Mesothelial cell of epicardium (in vitro differentiated cells): ENCODE data around the gene PRPF6. TPM values are rescaled to one million over a fixed set of nuclear protein-coding genes. Genes with fewer than 3 reads are reported as not detected.

ENCODE experiments used
- DNase-seq, 2 experiments: peaks; one replicate each; pipeline ENCODE4 v3.0.0; 2021; ENCODE audit warnings: low spot score in 2 of 2; ENCODE audit not compliant: unreplicated experiment in 2 of 2
- H3K27ac Mint-ChIP-seq: 2 replicates; pipeline ENCODE4 v1.8.0; 2021; ENCODE audit warnings: mixed read lengths
- H3K27me3 Mint-ChIP-seq: 2 replicates; pipeline ENCODE4 v1.8.0; 2021; ENCODE audit warnings: low read depth, mixed read lengths
- H3K36me3 Mint-ChIP-seq: 2 replicates; pipeline ENCODE4 v1.8.0; 2021; ENCODE audit warnings: mixed read lengths
- H3K4me1 Mint-ChIP-seq: 2 replicates; pipeline ENCODE4 v1.8.0; 2021; ENCODE audit warnings: mixed read lengths
- H3K4me3 Mint-ChIP-seq: 2 replicates; pipeline ENCODE4 v1.8.0; 2021; ENCODE audit warnings: mild to moderate bottlenecking, moderate library complexity, mixed read lengths
- H3K9me3 Mint-ChIP-seq: 2 replicates; pipeline ENCODE4 v1.8.0; 2021; ENCODE audit warnings: mixed read lengths
- total RNA-seq: library from RNA; stranded (reverse); gene quantifications from 3 replicates; pipeline ENCODE4 v1.2.1, GENCODE V29; 2021
- TF ChIP-seq, protein P1 (sequence below): fragments of 200-600 bp; sonication (generic); IDR thresholded peaks from one replicate; pipeline ENCODE4 v1.5.0; 2021; ENCODE audit warnings: antibody characterized with exemption; ENCODE audit not compliant: unreplicated experiment

PRPF6 gene
- total RNA-seq, 1 donor from 2014 or later = 65.9 TPM

DNA sequence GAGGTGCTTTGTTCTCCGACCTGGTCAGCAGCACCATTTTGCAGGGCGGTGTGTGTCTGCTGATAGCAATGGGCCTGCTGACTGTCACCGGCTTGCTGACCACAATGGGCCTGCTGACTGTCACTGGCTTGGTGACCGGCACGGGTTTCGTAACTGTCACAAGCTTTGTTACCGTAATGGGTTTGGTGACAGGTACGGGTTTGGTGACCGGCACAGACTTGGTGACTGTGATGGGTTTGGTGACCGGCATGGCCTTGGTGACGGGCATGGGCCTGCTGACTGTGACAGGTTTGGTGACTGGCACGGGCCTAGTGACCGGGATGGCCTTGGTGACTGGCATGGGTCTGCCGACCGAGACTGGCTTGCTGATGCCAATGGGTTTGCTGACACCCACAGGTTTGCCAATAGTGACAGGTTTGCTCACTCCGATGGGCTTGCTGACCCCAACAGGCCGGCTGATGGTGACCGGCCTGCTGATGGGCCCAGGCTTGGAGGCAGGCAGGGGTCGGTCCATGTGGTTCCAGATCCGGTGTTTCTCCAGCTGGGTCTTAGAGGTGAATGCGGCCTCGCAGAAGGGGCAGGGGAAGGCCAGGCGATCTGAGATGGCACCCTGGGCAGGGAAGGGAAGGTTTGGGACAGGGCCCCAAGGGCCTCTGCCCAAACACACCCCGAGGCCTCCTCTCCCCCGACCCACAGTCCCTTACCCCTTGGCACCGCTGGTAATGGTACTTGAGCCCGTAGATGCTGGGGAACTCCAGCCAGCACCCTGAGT, 14.6 kb upstream of the PRPF6 start:
- peak in 1 of 2 experiments; percentile 15 for DNase-seq
- Mint-ChIP-seq H3K27me3 (no peaks in the 10 kb centered on the region), H3K36me3 (peaks cover 15% of the 10 kb centered on the region), H3K4me1 (peaks cover 8% of the 10 kb centered on the region), H3K9me3 (no peaks in the 10 kb centered on the region), H3K27ac (no peak overlapping the region), H3K4me3 (no peak overlapping the region)
- TF ChIP-seq, protein P1, sequence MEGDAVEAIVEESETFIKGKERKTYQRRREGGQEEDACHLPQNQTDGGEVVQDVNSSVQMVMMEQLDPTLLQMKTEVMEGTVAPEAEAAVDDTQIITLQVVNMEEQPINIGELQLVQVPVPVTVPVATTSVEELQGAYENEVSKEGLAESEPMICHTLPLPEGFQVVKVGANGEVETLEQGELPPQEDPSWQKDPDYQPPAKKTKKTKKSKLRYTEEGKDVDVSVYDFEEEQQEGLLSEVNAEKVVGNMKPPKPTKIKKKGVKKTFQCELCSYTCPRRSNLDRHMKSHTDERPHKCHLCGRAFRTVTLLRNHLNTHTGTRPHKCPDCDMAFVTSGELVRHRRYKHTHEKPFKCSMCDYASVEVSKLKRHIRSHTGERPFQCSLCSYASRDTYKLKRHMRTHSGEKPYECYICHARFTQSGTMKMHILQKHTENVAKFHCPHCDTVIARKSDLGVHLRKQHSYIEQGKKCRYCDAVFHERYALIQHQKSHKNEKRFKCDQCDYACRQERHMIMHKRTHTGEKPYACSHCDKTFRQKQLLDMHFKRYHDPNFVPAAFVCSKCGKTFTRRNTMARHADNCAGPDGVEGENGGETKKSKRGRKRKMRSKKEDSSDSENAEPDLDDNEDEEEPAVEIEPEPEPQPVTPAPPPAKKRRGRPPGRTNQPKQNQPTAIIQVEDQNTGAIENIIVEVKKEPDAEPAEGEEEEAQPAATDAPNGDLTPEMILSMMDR = no peak

DNA sequence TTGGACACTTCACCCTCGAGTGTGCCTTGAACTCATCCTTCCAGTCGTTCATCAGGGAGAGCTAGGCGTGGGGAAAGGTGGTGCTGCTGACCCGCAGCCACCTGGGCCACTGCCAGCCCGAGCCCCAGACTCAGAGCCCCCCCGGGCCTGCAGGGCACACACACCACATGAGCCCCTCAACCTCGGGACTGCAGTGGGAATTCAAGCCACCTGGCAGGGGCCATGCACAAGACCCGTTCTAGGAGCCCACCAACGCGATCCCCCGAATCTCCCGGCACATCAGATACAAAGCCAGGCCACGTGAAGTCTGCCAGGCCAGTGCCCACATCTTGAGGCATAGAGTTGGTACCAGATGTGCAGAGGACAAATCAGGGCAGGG, 14.0 kb upstream of the PRPF6 start:
- H3K4me3 Mint-ChIP-seq = no peak overlapping the region
- H3K4me1 Mint-ChIP-seq = peaks cover 8% of the 10 kb centered on the region
- no peak for DNase-seq
- peaks cover 12% of the 10 kb centered on the region for H3K36me3 Mint-ChIP-seq
- TF ChIP-seq, protein P1 = no peak
- H3K27ac Mint-ChIP-seq = no peak overlapping the region
- H3K27me3 Mint-ChIP-seq = no peaks in the 10 kb centered on the region
- no peaks in the 10 kb centered on the region for H3K9me3 Mint-ChIP-seq

DNA sequence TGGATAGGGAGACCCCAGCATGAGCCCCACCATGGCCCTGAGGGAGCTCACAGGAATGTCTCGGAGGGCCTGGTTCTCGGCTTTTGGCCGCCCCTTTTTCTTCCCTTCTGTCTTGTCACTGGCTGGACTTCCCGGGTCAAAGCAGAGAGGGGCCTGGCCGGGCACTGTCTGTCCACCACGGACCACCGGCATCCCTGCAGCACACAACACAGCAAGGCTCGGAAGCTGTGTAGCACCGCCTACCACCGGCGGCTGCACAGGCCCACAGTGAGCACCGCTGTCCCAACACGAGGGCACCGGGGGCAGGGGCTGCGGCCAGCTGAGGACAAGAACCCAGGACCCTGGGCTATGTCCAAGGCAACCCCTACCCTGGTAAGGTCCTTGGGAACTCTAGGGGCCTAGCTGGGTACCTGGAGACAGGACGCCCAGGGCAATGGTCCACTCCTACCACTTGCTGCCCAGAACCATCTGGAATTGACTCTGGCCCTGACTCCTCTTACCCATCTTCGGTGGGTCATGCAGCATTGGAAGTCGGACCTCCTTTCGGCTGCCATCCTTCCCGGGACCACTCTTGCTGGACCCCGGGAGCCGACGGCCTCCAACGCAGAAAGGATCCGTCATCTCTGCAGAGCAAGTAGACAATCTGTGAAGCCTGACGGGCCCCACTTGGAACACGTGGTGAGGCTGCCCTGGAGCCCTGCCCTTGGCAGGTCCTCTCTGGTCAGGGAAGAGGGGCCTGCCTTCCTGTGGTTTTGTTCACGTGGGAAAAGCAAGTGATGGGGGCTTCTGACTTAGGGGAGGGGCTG, 13.4 kb upstream of the PRPF6 start:
- peaks cover 8% of the 10 kb centered on the region for H3K4me1 Mint-ChIP-seq

DNA sequence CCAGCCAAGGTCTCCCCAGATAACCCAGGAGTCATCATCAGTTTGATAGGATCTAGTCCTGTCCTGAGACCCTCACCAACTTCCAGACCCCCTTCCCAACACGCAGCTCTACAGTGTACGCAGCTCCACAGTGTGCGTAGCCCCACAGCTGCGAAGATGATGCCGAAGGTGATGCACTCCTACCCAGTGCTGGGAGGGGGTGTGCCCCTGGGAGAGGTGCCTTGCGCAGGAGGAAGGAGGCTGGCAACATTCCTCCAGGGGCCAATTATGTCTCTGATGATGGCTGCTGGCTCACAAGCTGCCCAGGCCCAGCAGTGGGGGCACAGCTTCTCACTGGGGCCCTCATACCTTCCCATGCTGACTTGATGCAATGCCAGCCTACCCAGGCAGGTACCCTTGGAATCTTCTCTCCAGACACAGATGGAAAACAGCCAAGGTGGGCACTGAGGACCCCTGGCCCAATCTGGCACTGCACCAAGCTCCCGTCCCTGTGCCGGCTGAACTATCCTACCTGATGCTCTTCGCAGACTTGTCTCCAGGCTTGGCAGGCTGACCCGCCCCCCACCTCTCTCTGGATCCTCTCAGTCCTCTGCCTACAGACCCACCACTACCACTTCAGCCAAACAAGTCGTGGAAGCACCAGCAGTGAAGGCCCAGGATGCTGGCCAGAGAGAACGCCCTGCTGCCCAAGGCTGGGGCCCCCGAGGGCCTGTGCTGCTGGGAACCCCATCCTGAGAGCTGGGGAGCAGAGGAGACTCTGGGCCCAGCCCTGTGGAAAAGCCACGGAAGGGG, 12.6 kb upstream of the PRPF6 start:
- H3K9me3 Mint-ChIP-seq = no peaks in the 10 kb centered on the region
- H3K36me3 Mint-ChIP-seq = peaks cover 5% of the 10 kb centered on the region
- peaks cover 9% of the 10 kb centered on the region for H3K4me1 Mint-ChIP-seq
- TF ChIP-seq, protein P1 = no peak
- no peak for DNase-seq
- no peaks in the 10 kb centered on the region for H3K27me3 Mint-ChIP-seq
- peak overlapping the region; percentile 75 for H3K4me3 Mint-ChIP-seq
- H3K27ac Mint-ChIP-seq = peak overlapping the region; percentile 76

More for the DNA sequence above, 13.4 kb upstream of the PRPF6 start:
- Mint-ChIP-seq H3K9me3 (no peaks in the 10 kb centered on the region), H3K4me3 (peak overlapping the region; percentile 75), H3K27ac (no peak overlapping the region), H3K36me3 (peaks cover 9% of the 10 kb centered on the region), H3K27me3 (no peaks in the 10 kb centered on the region)
- TF ChIP-seq, protein P1 = no peak
- no peak for DNase-seq

DNA sequence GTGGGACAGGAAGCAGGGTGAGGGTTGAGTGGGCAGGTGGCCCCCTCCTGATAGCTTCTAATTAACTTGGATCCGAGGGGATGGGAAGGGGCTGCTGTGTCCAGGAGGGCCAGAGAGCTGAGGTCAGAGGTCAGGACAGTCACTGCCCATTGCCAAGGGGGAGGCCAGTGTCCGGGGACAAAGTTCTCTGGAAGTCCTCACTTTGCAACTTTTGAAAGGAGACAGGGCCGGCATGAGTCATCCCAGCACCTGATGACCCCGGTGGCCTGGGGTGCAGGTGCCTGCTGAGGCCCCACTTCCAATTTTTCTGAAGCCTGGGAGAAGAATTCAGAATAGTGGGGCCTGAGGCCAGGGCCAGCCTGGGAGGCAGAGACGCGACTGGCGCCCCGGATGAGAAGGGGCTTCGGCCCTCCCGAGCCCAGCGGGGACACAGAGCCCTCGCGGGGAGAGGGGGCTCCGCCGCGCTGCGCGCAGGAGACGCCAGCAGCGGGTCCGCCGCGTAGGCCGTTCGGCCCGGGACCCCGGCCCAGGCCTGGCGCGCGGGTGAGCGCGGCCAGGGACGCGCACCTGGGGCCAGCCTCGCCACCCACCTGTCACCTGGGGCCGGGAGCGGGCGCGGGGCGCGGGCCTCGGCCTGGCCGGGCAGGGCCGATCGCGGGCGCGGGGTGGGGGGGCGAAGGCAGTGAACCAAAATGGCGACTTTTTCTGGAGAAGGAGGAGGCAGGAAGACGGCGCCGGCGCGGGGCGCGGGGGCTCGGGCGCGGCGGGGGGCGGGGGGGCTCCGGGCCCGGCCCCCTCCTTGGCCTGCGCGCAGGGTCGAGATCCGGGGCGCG, 11.8 kb upstream of the PRPF6 start:
- TF ChIP-seq, protein P1 = no peak
- peak overlapping the region; percentile 75 for H3K4me3 Mint-ChIP-seq
- H3K27me3 Mint-ChIP-seq = no peaks in the 10 kb centered on the region
- peak overlapping the region; percentile 76 for H3K27ac Mint-ChIP-seq
- peaks cover 15% of the 10 kb centered on the region for H3K4me1 Mint-ChIP-seq
- no peaks in the 10 kb centered on the region for H3K9me3 Mint-ChIP-seq
- H3K36me3 Mint-ChIP-seq = peaks cover 5% of the 10 kb centered on the region
- peak; percentile 40 to 59 for DNase-seq
